Lower lobe of right lung (tissue), 2 donors: Measurements from ENCODE around the gene NDST1. TPM values are rescaled to one million over a fixed set of nuclear protein-coding genes. Genes with fewer than 3 reads are reported as not detected.

Experiments used
- ATAC-seq, 2 donors: fragments of 200-7000 bp; cut with Tn5 transposase; one replicate each; pipeline ENCODE4 v1.9.1; 2020 to 2022; ENCODE audit warnings: mild to moderate bottlenecking in 2 of 2, moderate library complexity in 2 of 2
- DNase-seq: peaks from one replicate; pipeline ENCODE4 v3.0.0-alpha.2; 2020
- H3K27ac ChIP-seq: fragments of 200-600 bp; one replicate; pipeline ENCODE4 v1.8.0; 2022
- H3K27me3 ChIP-seq: fragments of 200-600 bp; one replicate; pipeline ENCODE4 v1.8.0; 2022; ENCODE audit warnings: low read depth
- H3K36me3 ChIP-seq: fragments of 200-600 bp; one replicate; pipeline ENCODE4 v1.8.0; 2022; ENCODE audit warnings: mild to moderate bottlenecking
- H3K4me1 ChIP-seq: fragments of 200-600 bp; one replicate; pipeline ENCODE4 v1.8.0; 2022
- H3K4me3 ChIP-seq: fragments of 200-600 bp; one replicate; pipeline ENCODE4 v1.8.0; 2022; ENCODE audit warnings: mild to moderate bottlenecking
- H3K9me3 ChIP-seq: fragments of 200-600 bp; one replicate; pipeline ENCODE4 v1.8.0; 2022
- CTCF ChIP-seq: fragments of 200-600 bp; IDR thresholded peaks from one replicate; pipeline ENCODE4 v1.8.0; 2022; ENCODE audit warnings: antibody characterized with exemption, mild to moderate bottlenecking
- intact Hi-C: fragments of 100-400 bp; cut with DNase I; formaldehyde crosslinking; loops from one replicate; pipeline ENCODE4 v1.11.0; 2022
- total RNA-seq: library from RNA; stranded (reverse); fragmentation: NEBNext Ultra II Directional; extraction: Animal tissue kit (Norgen Biotek cat#: 25700); gene quantifications from one replicate; pipeline ENCODE4 v1.2.1, GENCODE V29; 2021
- donor health status: DM: no; HTN: yes; CAD: no; lungs with severe emphysema.

The NDST1 gene
- total RNA-seq, 1 donor from 2014 or later, result 117 TPM

GRCh38 chr5:150509992-150510391 lies 2.1 kb downstream of the NDST1 start:
- H3K36me3 ChIP-seq, result no peaks in the 10 kb centered on the region
- peak overlapping the region; percentile 78 for H3K27ac ChIP-seq
- H3K27me3 ChIP-seq, result no peaks in the 10 kb centered on the region
- H3K4me3 ChIP-seq, result peak overlapping the region; percentile 37
- intact Hi-C loops, result no loop called here
- no peak for TF ChIP-seq CTCF
- ATAC-seq (no peak), DNase-seq (no peak)
- H3K9me3 ChIP-seq, result no peaks in the 10 kb centered on the region
- H3K4me1 ChIP-seq, result peaks cover 99% of the 10 kb centered on the region

- H3K27me3 ChIP-seq, result no peaks in the 10 kb centered on the region
- TF ChIP-seq CTCF, result no peak
- intact Hi-C loops, result no loop called here
- H3K36me3 ChIP-seq, result no peaks in the 10 kb centered on the region
- H3K4me3 ChIP-seq, result peak overlapping the region; percentile 6
- DNase-seq, result peak; percentile 72
- no peaks in the 10 kb centered on the region for H3K9me3 ChIP-seq
- H3K4me1 ChIP-seq, result peaks cover 99% of the 10 kb centered on the region
- peak; percentile 65 to 72 for ATAC-seq
- H3K27ac ChIP-seq, result peak overlapping the region; percentile 78
Measured at GRCh38 chr5:150510460-150511263, 2.7 kb downstream of the NDST1 start.

GRCh38 chr5:150511578-150512367 lies 3.8 kb downstream of the NDST1 start:
- TF ChIP-seq CTCF, result no peak
- ATAC-seq, result peak; percentile 22 to 50
- Histone ChIP-seq H3K36me3 (no peaks in the 10 kb centered on the region), H3K27ac (peak overlapping the region; percentile 78), H3K4me1 (peaks cover 99% of the 10 kb centered on the region), H3K27me3 (no peaks in the 10 kb centered on the region), H3K4me3 (no peak overlapping the region), H3K9me3 (no peaks in the 10 kb centered on the region)
- no peak for DNase-seq
- intact Hi-C loops, result no loop called here

- no peaks in the 10 kb centered on the region for H3K27me3 ChIP-seq
- intact Hi-C loops, result no loop called here
- H3K4me3 ChIP-seq, result no peak overlapping the region
- H3K27ac ChIP-seq, result peak overlapping the region; percentile 78
- H3K9me3 ChIP-seq, result no peaks in the 10 kb centered on the region
- no peak for TF ChIP-seq CTCF
- no peaks in the 10 kb centered on the region for H3K36me3 ChIP-seq
- DNase-seq (no peak), ATAC-seq (peak in 1 of 2 donors; percentile 26)
- H3K4me1 ChIP-seq, result peaks cover 98% of the 10 kb centered on the region
Measured at GRCh38 chr5:150512368-150512747, 4.4 kb downstream of the NDST1 start.

GRCh38 chr5:150513375-150514309 lies 5.7 kb downstream of the NDST1 start:
- no peak for DNase-seq
- ATAC-seq, result no peak
- peaks cover 1% of the 10 kb centered on the region for H3K36me3 ChIP-seq
- H3K4me3 ChIP-seq, result no peak overlapping the region
- H3K4me1 ChIP-seq, result peaks cover 98% of the 10 kb centered on the region
- H3K9me3 ChIP-seq, result no peaks in the 10 kb centered on the region
- no peak for TF ChIP-seq CTCF
- intact Hi-C loops, result no loop called here
- H3K27me3 ChIP-seq, result no peaks in the 10 kb centered on the region
- H3K27ac ChIP-seq, result peak overlapping the region; percentile 78
